DND-41 (cell line): Measurements from ENCODE around the gene ALKBH5.

ENCODE experiments used
- EZH2 ChIP-seq: IDR thresholded peaks from 3 replicates; pipeline ENCODE4 v1.6.1; 2012; ENCODE audit warnings: borderline replicate concordance, low read depth, mild to moderate bottlenecking, moderate library complexity, low read length, inconsistent platforms; ENCODE audit not compliant: severe bottlenecking
- TF ChIP-seq, protein P1 (sequence below): IDR thresholded peaks from 2 replicates; pipeline ENCODE4 v1.5.1; 2012; ENCODE audit warnings: borderline replicate concordance, low read length, moderate library complexity, mild to moderate bottlenecking; ENCODE audit not compliant: poor library complexity, severe bottlenecking; ENCODE audit errors: extremely low read depth

DNA sequence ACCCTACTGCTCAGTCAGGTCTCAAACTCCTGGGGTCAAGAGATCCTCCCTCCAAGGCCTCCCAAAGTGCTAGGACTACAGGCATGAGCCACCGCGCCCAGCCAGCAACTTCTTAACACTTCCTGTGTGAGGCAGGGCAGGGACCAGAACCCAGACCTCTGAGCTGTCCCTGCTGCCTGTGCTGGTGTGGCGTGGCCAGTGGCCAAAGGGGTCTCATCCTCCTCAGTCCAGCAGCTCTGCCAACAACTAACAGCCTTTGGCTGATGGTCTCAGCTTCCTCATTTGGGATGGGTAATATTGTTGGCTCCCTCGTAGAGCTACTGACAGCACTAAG lies 40.4 kb downstream of the ALKBH5 start:
- TF ChIP-seq, protein P1, sequence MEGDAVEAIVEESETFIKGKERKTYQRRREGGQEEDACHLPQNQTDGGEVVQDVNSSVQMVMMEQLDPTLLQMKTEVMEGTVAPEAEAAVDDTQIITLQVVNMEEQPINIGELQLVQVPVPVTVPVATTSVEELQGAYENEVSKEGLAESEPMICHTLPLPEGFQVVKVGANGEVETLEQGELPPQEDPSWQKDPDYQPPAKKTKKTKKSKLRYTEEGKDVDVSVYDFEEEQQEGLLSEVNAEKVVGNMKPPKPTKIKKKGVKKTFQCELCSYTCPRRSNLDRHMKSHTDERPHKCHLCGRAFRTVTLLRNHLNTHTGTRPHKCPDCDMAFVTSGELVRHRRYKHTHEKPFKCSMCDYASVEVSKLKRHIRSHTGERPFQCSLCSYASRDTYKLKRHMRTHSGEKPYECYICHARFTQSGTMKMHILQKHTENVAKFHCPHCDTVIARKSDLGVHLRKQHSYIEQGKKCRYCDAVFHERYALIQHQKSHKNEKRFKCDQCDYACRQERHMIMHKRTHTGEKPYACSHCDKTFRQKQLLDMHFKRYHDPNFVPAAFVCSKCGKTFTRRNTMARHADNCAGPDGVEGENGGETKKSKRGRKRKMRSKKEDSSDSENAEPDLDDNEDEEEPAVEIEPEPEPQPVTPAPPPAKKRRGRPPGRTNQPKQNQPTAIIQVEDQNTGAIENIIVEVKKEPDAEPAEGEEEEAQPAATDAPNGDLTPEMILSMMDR = no peak
- TF ChIP-seq EZH2 = no peak
